Astrocyte (in vitro differentiated cells and primary cell): ENCODE measurements around the gene EEF2. TPM values are rescaled to one million over a fixed set of nuclear protein-coding genes. Genes with fewer than 3 reads are reported as not detected.
"Not testable (repeated sequence)": the region's sequence is repeated elsewhere in the genome, so short reads cannot be mapped to it uniquely, and the experiment has no call there.

ENCODE experiments used
- DNase-seq: peaks from one replicate; pipeline ENCODE4 v3.0.0-alpha.2; 2010; ENCODE audit warnings: low read depth
- FAIRE-seq: peaks from 2 replicates; lab custom pipeline; 2011; peaks lifted over from hg19 to GRCh38; lab: Jason Lieb, UNC
- H2AFZ ChIP-seq: 2 replicates; pipeline ENCODE4 v1.6.0; 2012; ENCODE audit warnings: low read depth, low read length, inconsistent platforms
- H3K27ac ChIP-seq: 2 replicates; pipeline ENCODE4 v1.5.1; 2011; ENCODE audit warnings: low read depth, low read length, inconsistent platforms
- H3K27me3 ChIP-seq: 2 replicates; pipeline ENCODE4 v1.6.0; 2011; ENCODE audit warnings: low read length, inconsistent platforms; ENCODE audit not compliant: insufficient read depth
- H3K36me3 ChIP-seq: 2 replicates; pipeline ENCODE4 v1.5.1; 2011; ENCODE audit warnings: low read length, inconsistent platforms; ENCODE audit not compliant: insufficient read depth
- H3K4me1 ChIP-seq: 2 replicates; pipeline ENCODE4 v1.5.1; 2011; ENCODE audit warnings: low read length, inconsistent platforms; ENCODE audit not compliant: insufficient read depth
- H3K4me2 ChIP-seq: 2 replicates; pipeline ENCODE4 v1.6.0; 2012; ENCODE audit warnings: low read length, inconsistent platforms
- H3K4me3 ChIP-seq: 2 replicates; pipeline ENCODE4 v1.5.1; 2011; ENCODE audit warnings: low read depth, mild to moderate bottlenecking, low read length, inconsistent platforms; ENCODE audit not compliant: insufficient read depth
- H3K79me2 ChIP-seq: 2 replicates; pipeline ENCODE4 v1.6.0; 2012; ENCODE audit warnings: mild to moderate bottlenecking, low read length, inconsistent platforms; ENCODE audit not compliant: insufficient read depth
- H3K9ac ChIP-seq: 2 replicates; pipeline ENCODE4 v1.6.0; 2012; ENCODE audit warnings: mild to moderate bottlenecking, low read length, inconsistent platforms
- H3K9me3 ChIP-seq: 2 replicates; pipeline ENCODE4 v1.5.1; 2012; ENCODE audit warnings: low read depth, mild to moderate bottlenecking, low read length, inconsistent platforms; ENCODE audit not compliant: insufficient read depth
- H4K20me1 ChIP-seq: 2 replicates; pipeline ENCODE4 v1.6.0; 2012; ENCODE audit warnings: low read length, inconsistent platforms; ENCODE audit not compliant: insufficient read depth
- H3K27ac Mint-ChIP-seq: one replicate; pipeline ENCODE4 v1.8.0; 2021; ENCODE audit warnings: mild to moderate bottlenecking, mixed read lengths; ENCODE audit not compliant: unreplicated experiment
- H3K27me3 Mint-ChIP-seq: one replicate; pipeline ENCODE4 v1.8.0; 2021; ENCODE audit warnings: low read depth, mixed read lengths; ENCODE audit not compliant: unreplicated experiment
- H3K36me3 Mint-ChIP-seq: one replicate; pipeline ENCODE4 v1.8.0; 2021; ENCODE audit warnings: low read depth, mixed read lengths; ENCODE audit not compliant: unreplicated experiment
- H3K4me1 Mint-ChIP-seq: one replicate; pipeline ENCODE4 v1.8.0; 2021; ENCODE audit warnings: low read depth, mixed read lengths; ENCODE audit not compliant: unreplicated experiment
- H3K4me3 Mint-ChIP-seq: one replicate; pipeline ENCODE4 v1.8.0; 2021; ENCODE audit warnings: mild to moderate bottlenecking, moderate library complexity, mixed read lengths; ENCODE audit not compliant: unreplicated experiment
- H3K9me3 Mint-ChIP-seq: one replicate; pipeline ENCODE4 v1.8.0; 2021; ENCODE audit warnings: mild to moderate bottlenecking, mixed read lengths; ENCODE audit not compliant: unreplicated experiment
- CTCF ChIP-seq: IDR thresholded peaks from 2 replicates; pipeline ENCODE4 v1.5.1; 2011; ENCODE audit warnings: low read depth, mild to moderate bottlenecking, inconsistent platforms, low read length, moderate library complexity; ENCODE audit not compliant: insufficient read depth
- EZH2 ChIP-seq: IDR thresholded peaks from 2 replicates; pipeline ENCODE4 v1.6.1; 2012; ENCODE audit warnings: mild to moderate bottlenecking, low read length, inconsistent platforms; ENCODE audit not compliant: insufficient read depth
- total RNA-seq: library from RNA; stranded (reverse); gene quantifications from 2 replicates; pipeline ENCODE4 v1.2.1, GENCODE V29; 2021

The EEF2 gene
- total RNA-seq, 1 donor from 2014 or later = 2,739 TPM

GRCh38 chr19:3958836-3959765 lies 26.2 kb downstream of the EEF2 start:
- Histone ChIP-seq H3K27me3 (no peaks in the 10 kb centered on the region), H3K4me3 (no peak overlapping the region), H3K9ac (no peak overlapping the region), H3K79me2 (peaks cover 62% of the 10 kb centered on the region), H2AFZ (no peak overlapping the region), H3K36me3 (peaks cover 25% of the 10 kb centered on the region), H3K4me1 (no peaks in the 10 kb centered on the region), H3K9me3 (no peaks in the 10 kb centered on the region), H3K27ac (no peak overlapping the region), H4K20me1 (peaks cover 92% of the 10 kb centered on the region), H3K4me2 (no peak overlapping the region)
- H3K27ac Mint-ChIP-seq = no peak overlapping the region
- TF ChIP-seq EZH2 (no peak), CTCF (no peak)
- H3K4me1 Mint-ChIP-seq = peaks cover 11% of the 10 kb centered on the region
- DNase-seq = no peak
- no peak overlapping the region for H3K4me3 Mint-ChIP-seq
- no peaks in the 10 kb centered on the region for H3K27me3 Mint-ChIP-seq
- no peaks in the 10 kb centered on the region for H3K9me3 Mint-ChIP-seq
- no peak for FAIRE-seq
- peaks cover 9% of the 10 kb centered on the region for H3K36me3 Mint-ChIP-seq

- H4K20me1 ChIP-seq = peaks cover 81% of the 10 kb centered on the region
Measured at GRCh38 chr19:3955688-3956087, 29.6 kb downstream of the EEF2 start.

GRCh38 chr19:3955276-3955675 lies 30.0 kb downstream of the EEF2 start:
- not testable (repeated sequence) for H3K36me3 Mint-ChIP-seq, FAIRE-seq, H2AFZ ChIP-seq, H3K9me3 Mint-ChIP-seq, H3K4me2 ChIP-seq, H3K9me3 ChIP-seq, H3K36me3 ChIP-seq, H3K9ac ChIP-seq, DNase-seq, H3K4me3 ChIP-seq, H3K4me1 ChIP-seq, H3K27me3 Mint-ChIP-seq, H3K27ac ChIP-seq, H3K27me3 ChIP-seq, H3K4me1 Mint-ChIP-seq
- Mint-ChIP-seq H3K27ac (peak overlapping the region; percentile 87), H3K4me3 (peak overlapping the region; percentile 27)
- Histone ChIP-seq H3K79me2 (peaks cover 39% of the 10 kb centered on the region), H4K20me1 (peaks cover 79% of the 10 kb centered on the region)

More at GRCh38 chr19:3955688-3956087, 29.6 kb downstream of the EEF2 start:
- peaks cover 9% of the 10 kb centered on the region for H3K36me3 ChIP-seq
- H3K4me1 ChIP-seq = peaks cover 3% of the 10 kb centered on the region
- no peaks in the 10 kb centered on the region for H3K9me3 ChIP-seq
- H3K79me2 ChIP-seq = peaks cover 40% of the 10 kb centered on the region
- H3K4me2 ChIP-seq = no peak overlapping the region
- H3K9me3 Mint-ChIP-seq = no peaks in the 10 kb centered on the region
- no peak overlapping the region for H3K4me3 Mint-ChIP-seq
- peaks cover 4% of the 10 kb centered on the region for H3K36me3 Mint-ChIP-seq
- H3K27me3 ChIP-seq = no peaks in the 10 kb centered on the region
- H3K4me1 Mint-ChIP-seq = peaks cover 9% of the 10 kb centered on the region
- H3K4me3 ChIP-seq = no peak overlapping the region
- no peak overlapping the region for H2AFZ ChIP-seq
- no peak overlapping the region for H3K9ac ChIP-seq
- no peak overlapping the region for H3K27ac ChIP-seq
- FAIRE-seq = no peak
- DNase-seq = no peak
- no peak overlapping the region for H3K27ac Mint-ChIP-seq
- H3K27me3 Mint-ChIP-seq = no peaks in the 10 kb centered on the region
- TF ChIP-seq CTCF (no peak), EZH2 (no peak)
